ENCODE data around the gene FOXD1. TPM values are rescaled to one million over a fixed set of nuclear protein-coding genes. Genes with fewer than 3 reads are reported as not detected.

FOXD1 gene
- total and polyA plus RNA-seq, 12 donors = 1.1 to 6.5 (median 2.1) TPM

DNA sequence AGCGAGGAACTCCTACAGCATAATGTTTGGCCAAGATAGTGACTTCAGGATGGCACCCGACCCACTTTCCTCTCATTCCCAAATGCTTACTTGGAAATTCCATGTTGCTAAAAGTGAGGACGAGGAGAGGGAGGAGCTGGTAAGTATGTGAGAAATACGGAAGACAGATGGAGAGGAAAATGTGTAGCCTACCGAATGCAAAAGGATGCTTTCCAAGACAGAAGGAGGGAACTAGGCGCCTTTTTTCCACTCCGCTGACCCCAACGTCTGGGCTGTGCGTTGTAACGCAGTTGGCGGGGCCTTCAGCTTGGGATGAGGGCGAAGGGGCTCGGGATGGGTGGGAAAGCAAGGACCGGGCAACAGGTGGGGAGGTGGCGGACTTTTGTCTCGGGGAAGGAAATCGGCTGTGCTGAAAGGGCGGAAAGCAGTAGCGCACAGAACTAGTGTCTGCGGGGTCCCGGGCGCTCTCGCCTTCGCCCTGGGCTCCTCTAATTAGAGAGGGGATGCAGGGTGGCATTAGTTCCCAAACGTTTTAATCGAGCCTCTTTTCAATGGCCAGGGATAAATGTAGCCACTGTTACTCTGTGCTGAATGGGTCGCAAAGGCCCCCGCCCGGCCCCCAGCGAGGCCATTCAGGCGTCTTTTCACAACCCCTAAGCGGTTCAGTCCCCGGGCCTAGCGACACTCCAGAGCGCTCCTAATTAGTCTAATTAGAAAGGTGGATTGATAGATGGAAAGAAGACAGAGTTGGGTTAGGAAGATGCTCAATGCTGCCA is 12.6 kb downstream of the FOXD1 start:
- 29 to 32% (median 30%) methylated on average over 31 to 35 of the region's 35 CpGs for WGBS, 4 donors
- no peak for DNase-seq
- H3K4me1 ChIP-seq (replicated peaks in 1 of 2) = peaks cover 0 to 3% of the 10 kb centered on the region in 2 donors
- H3K4me3 ChIP-seq = peak overlapping the region in 1 of 4 donors; percentile 23
- peaks cover 72% of the 10 kb centered on the region for H3K27me3 ChIP-seq
- H3K27ac ChIP-seq = peak overlapping the region in 2 of 5 donors; percentile 14 to 77
- H3K36me3 ChIP-seq (replicated peaks in 1 of 2) = no peaks in the 10 kb centered on the region
- TF ChIP-seq, protein P1, sequence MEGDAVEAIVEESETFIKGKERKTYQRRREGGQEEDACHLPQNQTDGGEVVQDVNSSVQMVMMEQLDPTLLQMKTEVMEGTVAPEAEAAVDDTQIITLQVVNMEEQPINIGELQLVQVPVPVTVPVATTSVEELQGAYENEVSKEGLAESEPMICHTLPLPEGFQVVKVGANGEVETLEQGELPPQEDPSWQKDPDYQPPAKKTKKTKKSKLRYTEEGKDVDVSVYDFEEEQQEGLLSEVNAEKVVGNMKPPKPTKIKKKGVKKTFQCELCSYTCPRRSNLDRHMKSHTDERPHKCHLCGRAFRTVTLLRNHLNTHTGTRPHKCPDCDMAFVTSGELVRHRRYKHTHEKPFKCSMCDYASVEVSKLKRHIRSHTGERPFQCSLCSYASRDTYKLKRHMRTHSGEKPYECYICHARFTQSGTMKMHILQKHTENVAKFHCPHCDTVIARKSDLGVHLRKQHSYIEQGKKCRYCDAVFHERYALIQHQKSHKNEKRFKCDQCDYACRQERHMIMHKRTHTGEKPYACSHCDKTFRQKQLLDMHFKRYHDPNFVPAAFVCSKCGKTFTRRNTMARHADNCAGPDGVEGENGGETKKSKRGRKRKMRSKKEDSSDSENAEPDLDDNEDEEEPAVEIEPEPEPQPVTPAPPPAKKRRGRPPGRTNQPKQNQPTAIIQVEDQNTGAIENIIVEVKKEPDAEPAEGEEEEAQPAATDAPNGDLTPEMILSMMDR (IDR thresholded peaks at IDR 0.05) = no peak
- no peak for TF ChIP-seq POLR2A (IDR thresholded peaks at IDR 0.05)
- no peaks in the 10 kb centered on the region for H3K9me3 ChIP-seq (replicated peaks in 1 of 3)
- intact Hi-C loops (cut with DNase I) = no loop called here

DNA sequence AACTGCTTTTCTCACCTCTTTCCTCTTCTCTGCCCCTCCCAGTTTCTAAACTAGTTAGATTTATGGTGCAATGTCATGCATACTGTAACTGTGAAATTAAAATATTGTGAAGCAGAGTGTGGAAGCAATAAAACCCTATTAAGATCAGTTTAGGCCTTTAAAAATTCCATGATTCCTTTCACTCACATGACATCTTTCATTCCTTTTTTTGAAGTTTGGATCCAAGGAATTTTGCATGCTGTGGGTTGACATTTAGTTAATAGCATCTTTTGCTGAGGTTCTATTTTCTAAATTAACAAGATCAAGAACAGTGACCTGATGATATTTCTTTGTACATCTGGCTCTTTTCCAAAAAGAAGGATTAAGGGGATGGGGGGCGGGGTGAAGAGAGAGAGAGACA is 13.7 kb downstream of the FOXD1 start:
- H3K4me1 ChIP-seq (replicated peaks in 1 of 2) = peaks cover 0 to 3% of the 10 kb centered on the region in 2 donors
- peaks cover 63% of the 10 kb centered on the region for H3K27me3 ChIP-seq
- H3K27ac ChIP-seq = no peak overlapping the region

DNA sequence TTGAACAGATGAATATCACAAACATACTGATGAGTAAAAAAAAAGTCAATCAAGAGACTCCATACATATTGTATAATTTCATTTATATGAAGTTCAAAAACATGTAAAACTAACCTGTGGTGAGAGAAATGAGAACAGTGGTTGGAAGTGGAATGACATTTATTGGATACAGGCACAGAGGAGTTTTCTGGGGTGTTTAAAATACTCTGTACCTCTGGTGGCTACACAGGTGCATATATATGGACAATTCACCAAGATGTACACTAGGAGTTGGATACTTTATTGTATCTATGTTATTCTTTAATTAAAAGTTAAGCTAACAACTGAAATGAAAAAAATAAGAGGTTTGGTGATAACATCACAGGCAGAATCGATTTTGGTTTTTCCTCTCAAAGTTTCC is 14.1 kb downstream of the FOXD1 start:
- TF ChIP-seq, protein P1 (IDR thresholded peaks at IDR 0.05) = no peak
- no peak for TF ChIP-seq POLR2A (IDR thresholded peaks at IDR 0.05)
- no peak for DNase-seq
- Histone ChIP-seq H3K4me1 (replicated peaks in 1 of 2) (peaks cover 0 to 3% of the 10 kb centered on the region in 2 donors), H3K9me3 (replicated peaks in 1 of 3) (no peaks in the 10 kb centered on the region), H3K27me3 (peaks cover 59% of the 10 kb centered on the region), H3K4me3 (no peak overlapping the region), H3K36me3 (replicated peaks in 1 of 2) (no peaks in the 10 kb centered on the region), H3K27ac (no peak overlapping the region)
- intact Hi-C loops (cut with DNase I) = no loop called here
- 32 to 55% (median 47%) methylated on average over 1 of the region's 1 CpG for WGBS, 4 donors

More for the DNA sequence above, 13.7 kb downstream of the FOXD1 start:
- Histone ChIP-seq H3K9me3 (replicated peaks in 1 of 3) (no peaks in the 10 kb centered on the region), H3K36me3 (replicated peaks in 1 of 2) (no peaks in the 10 kb centered on the region), H3K4me3 (no peak overlapping the region)
- TF ChIP-seq, protein P1 (IDR thresholded peaks at IDR 0.05) = no peak
- no peak for TF ChIP-seq POLR2A (IDR thresholded peaks at IDR 0.05)
- no peak for DNase-seq
- intact Hi-C loops (cut with DNase I) = no loop called here
- 46 to 76% (median 54%) methylated on average over 1 of the region's 1 CpG for WGBS, 4 donors

DNA sequence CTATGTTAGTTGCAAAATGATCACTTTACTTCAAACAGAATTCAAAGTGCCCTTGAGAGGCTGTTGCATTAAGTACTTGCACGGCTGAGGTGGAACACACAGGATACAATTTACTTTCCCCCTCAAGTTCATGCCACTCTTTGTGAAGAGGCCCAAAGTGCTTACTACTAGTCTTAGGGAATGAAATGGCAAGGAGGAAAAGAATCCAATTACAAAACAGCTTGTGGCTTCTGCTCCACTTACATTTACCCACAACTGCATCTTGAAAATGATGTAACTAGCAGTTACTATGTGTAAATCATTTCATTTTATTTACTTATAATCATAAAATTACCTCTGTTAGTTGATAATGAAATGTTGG is 14.6 kb downstream of the FOXD1 start:
- H3K27ac ChIP-seq = no peak overlapping the region
- TF ChIP-seq, protein P1 (IDR thresholded peaks at IDR 0.05) = no peak
- TF ChIP-seq POLR2A (IDR thresholded peaks at IDR 0.05) = no peak
- H3K36me3 ChIP-seq (replicated peaks in 1 of 2) = no peaks in the 10 kb centered on the region
- H3K4me1 ChIP-seq (replicated peaks in 1 of 2) = peaks cover 0 to 3% of the 10 kb centered on the region in 2 donors
- H3K9me3 ChIP-seq (replicated peaks in 1 of 3) = no peaks in the 10 kb centered on the region
- peaks cover 55% of the 10 kb centered on the region for H3K27me3 ChIP-seq
- intact Hi-C loops (cut with DNase I) = no loop called here
- 31 to 44% (median 33%) methylated on average over 1 of the region's 1 CpG for WGBS, 4 donors
- no peak for DNase-seq
- H3K4me3 ChIP-seq = no peak overlapping the region
